Stimulated activated naive B cell treated with anti-CD40 and anti-IgM and Interleukin-4, amounts not matched to agents 10 μg/mL and 1 μg/mL and 100 μg/mL, for 72 hours (primary cell): ENCODE measurements around the gene FAM222B.
"Not testable (repeated sequence)": the region's sequence is repeated elsewhere in the genome, so short reads cannot be mapped to it uniquely, and the experiment has no call there.

ENCODE experiments used
- ATAC-seq, 2 donors: fragments of 150-1000 bp; cut with Tn5 transposase; replicated peaks; 2 replicates each; pipeline ENCODE4 v1.10.0; 2021; ENCODE audit warnings: moderate library complexity in 1 of 2
- DNase-seq: peaks from one replicate; pipeline ENCODE4 v3.0.0; 2021
- H3K27ac Mint-ChIP-seq: one replicate; pipeline ENCODE4 v1.8.0; 2022; ENCODE audit warnings: mild to moderate bottlenecking, mixed read lengths
- H3K27me3 Mint-ChIP-seq, 2 donors: one replicate each; pipeline ENCODE4 v1.8.0; 2022; ENCODE audit warnings: mixed read lengths in 2 of 2
- H3K36me3 Mint-ChIP-seq, 2 donors: one replicate each; pipeline ENCODE4 v1.8.0; 2022; ENCODE audit warnings: mixed read lengths in 2 of 2, mild to moderate bottlenecking in 1 of 2
- H3K4me1 Mint-ChIP-seq, 2 donors: one replicate each; pipeline ENCODE4 v1.8.0; 2022; ENCODE audit warnings: mixed read lengths in 2 of 2, mild to moderate bottlenecking in 1 of 2
- H3K4me3 Mint-ChIP-seq, 2 donors: one replicate each; pipeline ENCODE4 v1.8.0; 2022; ENCODE audit warnings: mild to moderate bottlenecking in 2 of 2, mixed read lengths in 2 of 2, moderate library complexity in 1 of 2
- H3K9me3 Mint-ChIP-seq, 2 donors: one replicate each; pipeline ENCODE4 v1.8.0; 2022; ENCODE audit warnings: mixed read lengths in 2 of 2, mild to moderate bottlenecking in 1 of 2

Gene FAM222B

DNA sequence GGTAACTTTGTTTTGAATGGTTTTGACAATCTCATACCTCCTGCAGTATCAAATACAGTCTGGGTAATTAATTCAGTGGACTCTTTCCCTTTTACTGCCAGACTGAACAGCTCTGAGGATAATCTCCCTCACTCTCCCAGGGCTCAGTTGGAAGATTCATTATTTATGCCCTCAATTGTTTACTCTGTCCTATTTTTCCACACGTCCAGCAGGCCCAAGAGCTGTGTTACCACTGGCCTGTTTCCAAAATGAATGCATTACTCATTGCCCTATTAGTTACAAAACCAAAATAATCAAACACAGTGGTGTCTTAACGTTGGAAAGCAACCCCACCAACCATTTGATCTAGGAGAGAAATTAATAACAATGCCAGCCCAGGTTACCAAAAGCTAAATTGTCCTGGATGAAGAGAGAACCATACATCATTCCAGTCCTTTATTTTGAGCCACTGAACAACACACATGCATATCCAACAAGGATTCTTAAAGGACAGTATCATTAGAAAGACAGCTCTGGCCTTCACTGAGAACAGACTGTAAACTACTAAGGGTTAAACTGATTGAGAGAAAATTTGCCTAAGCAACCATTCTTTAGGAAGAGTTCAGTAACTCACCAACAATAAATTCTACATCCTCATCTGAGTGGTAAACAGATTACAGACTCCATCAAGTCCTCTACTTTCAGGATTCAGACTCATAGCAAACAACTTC is 34.5 kb downstream of the FAM222B start:
- Mint-ChIP-seq H3K4me1 (peaks cover 18 to 40% of the 10 kb centered on the region in 2 donors), H3K27ac (no peak overlapping the region), H3K36me3 (peaks cover 10 to 18% of the 10 kb centered on the region in 2 donors), H3K27me3 (no peaks in the 10 kb centered on the region), H3K4me3 (no peak overlapping the region), H3K9me3 (no peaks in the 10 kb centered on the region)
- DNase-seq (no peak), ATAC-seq (no peak)

DNA sequence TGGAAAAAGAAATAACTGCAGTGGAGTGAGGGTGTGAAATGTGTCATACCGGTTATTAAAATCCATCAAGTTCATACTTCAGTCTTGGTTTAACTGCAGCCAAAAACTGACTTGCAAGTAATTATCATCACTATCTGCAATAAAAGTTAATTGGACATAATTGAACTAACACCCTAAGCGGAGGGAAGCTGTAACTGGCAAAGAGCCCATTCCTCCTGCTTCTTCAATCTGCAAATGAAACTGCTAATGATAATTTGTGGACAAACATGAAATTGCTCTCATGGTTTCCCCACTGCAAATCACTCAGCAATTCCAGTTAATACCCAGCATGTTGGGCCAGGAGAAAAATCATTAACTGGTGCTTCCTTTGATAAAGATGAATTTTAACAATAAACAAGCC is 46.5 kb downstream of the FAM222B start:
- Mint-ChIP-seq H3K27me3 (no peaks in the 10 kb centered on the region), H3K9me3 (no peaks in the 10 kb centered on the region), H3K27ac (peak overlapping the region; percentile 25), H3K36me3 (peaks cover 12% of the 10 kb centered on the region in 2 donors), H3K4me3 (no peak overlapping the region), H3K4me1 (peaks cover 1 to 10% of the 10 kb centered on the region in 2 donors)
- no peak for ATAC-seq
- DNase-seq, result no peak

DNA sequence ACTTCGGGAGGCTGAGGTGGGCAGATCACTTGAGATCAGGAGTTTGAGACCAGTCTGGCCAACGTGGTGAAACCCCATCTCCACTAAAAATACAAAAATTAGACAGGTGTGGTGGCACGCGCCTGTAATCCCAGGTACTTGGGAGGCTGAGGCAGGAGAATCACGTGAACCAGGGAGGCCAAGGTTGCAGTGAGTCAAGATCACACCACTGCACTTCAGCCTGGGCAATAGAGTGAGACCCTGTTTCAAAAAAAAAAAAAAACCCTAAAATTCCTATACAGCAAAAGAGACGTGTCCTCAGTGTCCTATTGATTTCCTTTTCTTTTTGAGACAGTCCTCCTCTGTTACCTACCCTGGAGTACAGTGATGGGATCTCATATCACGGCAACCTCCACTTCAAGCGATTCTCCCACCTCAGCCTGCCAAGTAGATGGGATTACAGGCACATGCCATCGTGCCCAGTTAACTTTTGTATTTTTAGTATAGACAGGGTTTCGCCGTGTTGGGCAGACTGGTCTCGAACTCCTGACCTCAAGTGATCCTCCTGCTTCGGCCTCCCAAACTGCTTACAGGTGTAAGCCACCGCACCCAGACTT is 47.6 kb downstream of the FAM222B start:
- not testable (repeated sequence) for H3K4me3 Mint-ChIP-seq, H3K27ac Mint-ChIP-seq, H3K27me3 Mint-ChIP-seq, H3K9me3 Mint-ChIP-seq, DNase-seq, ATAC-seq
- peaks cover 1 to 10% of the 10 kb centered on the region in 2 donors for H3K4me1 Mint-ChIP-seq
- H3K36me3 Mint-ChIP-seq, result peaks cover 8 to 12% of the 10 kb centered on the region in 2 donors

DNA sequence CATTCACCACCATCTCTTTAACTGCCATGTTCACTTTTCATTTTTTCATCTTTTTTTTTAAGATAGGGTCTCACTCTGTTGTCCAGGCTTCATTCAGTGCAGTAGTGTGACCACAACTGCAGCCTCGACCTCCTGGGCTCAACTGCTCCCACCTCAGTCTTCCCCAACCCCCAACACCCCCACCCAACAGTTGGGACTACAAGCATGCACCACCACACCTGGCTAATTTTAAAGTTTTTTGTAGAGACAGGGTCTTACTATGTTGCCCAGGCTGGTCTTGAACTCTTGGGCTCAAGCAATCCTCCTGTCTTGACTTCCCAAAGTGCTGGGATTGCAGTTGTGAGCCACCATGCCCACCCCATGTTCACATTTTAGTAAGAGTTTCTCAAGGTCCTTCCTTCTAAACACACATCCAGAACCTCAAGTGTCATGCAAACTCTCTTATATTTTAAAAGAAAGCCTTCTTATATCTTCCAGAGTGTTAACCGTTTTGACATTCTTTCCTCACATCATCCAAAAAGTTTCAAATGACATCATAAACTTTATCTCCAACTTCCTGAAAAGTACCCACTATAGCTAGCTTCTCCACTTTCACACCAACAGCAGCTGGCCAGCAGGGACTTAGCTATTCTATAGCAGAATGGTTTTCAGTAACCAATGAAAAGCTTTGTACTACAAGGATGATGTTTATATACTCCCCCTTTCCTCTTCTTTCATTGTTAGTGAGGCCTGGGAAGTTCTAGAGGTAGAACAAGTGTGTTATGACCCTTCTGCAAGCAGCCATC is 49.5 kb downstream of the FAM222B start:
- ATAC-seq, result peak in 1 of 2 donors; percentile 53
- Mint-ChIP-seq H3K27me3 (no peaks in the 10 kb centered on the region), H3K4me1 (peaks cover 6 to 18% of the 10 kb centered on the region in 2 donors), H3K4me3 (no peak overlapping the region), H3K9me3 (no peaks in the 10 kb centered on the region), H3K27ac (no peak overlapping the region), H3K36me3 (peaks cover 9 to 21% of the 10 kb centered on the region in 2 donors)
- no peak for DNase-seq

DNA sequence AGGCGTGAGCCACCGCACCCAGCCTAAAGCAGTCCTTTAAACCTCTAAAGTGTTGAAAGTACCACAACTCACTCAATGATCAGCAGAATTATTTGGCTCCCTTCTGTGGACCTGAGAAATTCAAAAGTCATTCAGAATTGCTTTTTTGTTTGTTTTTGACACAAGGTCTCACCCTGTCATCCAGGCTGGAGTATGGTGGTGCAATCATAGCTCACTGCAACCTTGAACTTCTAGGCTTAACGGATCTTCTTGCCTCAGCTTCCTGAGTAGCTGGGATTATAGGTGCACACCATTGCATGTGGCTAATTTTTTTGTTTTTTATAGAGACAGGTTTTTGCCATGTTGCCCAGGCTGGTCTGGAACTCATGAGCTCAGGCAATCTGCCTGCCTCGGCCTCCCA is 54.5 kb downstream of the FAM222B start:
- Mint-ChIP-seq H3K27me3 (no peaks in the 10 kb centered on the region), H3K9me3 (no peaks in the 10 kb centered on the region), H3K27ac (no peak overlapping the region), H3K4me1 (peaks cover 10% of the 10 kb centered on the region in 2 donors), H3K4me3 (no peak overlapping the region), H3K36me3 (peaks cover 3 to 17% of the 10 kb centered on the region in 2 donors)
- ATAC-seq, result no peak
- no peak for DNase-seq

DNA sequence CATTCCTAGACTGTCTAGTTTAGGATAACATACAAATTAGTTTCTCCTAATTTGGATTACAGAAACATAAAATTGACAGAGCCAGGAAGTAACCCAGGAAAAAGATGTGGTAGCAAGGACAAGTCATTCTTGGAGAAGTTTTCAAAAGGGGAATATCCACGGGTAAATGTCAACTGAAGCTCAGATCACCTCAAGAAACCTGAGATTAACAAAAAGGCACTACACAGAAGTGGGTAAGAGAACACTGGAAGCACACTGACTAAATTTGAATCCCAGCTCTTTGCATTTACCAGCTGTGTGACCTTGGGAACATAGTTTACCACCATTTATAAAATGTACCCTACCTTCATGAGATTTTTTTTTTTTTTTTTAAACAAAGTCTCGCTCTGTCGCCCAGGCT is 59.4 kb downstream of the FAM222B start:
- Mint-ChIP-seq H3K36me3 (peaks cover 15 to 24% of the 10 kb centered on the region in 2 donors), H3K4me1 (peaks cover 21 to 25% of the 10 kb centered on the region in 2 donors)

DNA sequence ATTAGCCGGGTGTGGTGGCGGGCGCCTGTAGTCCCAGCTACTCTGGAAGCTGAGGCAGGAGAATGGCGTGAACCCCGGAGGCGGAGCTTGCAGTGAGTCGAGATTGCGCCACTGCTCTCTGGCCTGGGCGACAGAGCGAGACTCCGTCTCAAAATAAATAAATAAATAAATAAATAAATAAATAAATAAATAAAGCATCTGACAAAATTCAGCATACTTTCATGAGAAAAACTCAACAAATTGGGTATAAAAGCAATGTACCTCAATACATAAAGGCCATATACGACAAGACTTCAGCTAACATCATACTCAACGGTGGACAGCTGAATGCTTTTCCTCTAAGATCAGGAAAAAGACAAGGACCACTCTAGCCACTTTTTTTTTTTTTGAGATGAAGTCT is 63.0 kb downstream of the FAM222B start:
- DNase-seq, ATAC-seq, H3K27ac Mint-ChIP-seq, H3K4me3 Mint-ChIP-seq, H3K27me3 Mint-ChIP-seq, H3K9me3 Mint-ChIP-seq: not testable (repeated sequence)
- Mint-ChIP-seq H3K36me3 (peaks cover 15 to 27% of the 10 kb centered on the region in 2 donors), H3K4me1 (peaks cover 32 to 41% of the 10 kb centered on the region in 2 donors)

More for the DNA sequence above, 59.4 kb downstream of the FAM222B start:
- DNase-seq, result no peak
- peak in 1 of 2 donors; percentile 63 for ATAC-seq
- H3K4me3 Mint-ChIP-seq, result no peak overlapping the region
- H3K9me3 Mint-ChIP-seq, result no peaks in the 10 kb centered on the region
- no peak overlapping the region for H3K27ac Mint-ChIP-seq
- H3K27me3 Mint-ChIP-seq, result no peaks in the 10 kb centered on the region

DNA sequence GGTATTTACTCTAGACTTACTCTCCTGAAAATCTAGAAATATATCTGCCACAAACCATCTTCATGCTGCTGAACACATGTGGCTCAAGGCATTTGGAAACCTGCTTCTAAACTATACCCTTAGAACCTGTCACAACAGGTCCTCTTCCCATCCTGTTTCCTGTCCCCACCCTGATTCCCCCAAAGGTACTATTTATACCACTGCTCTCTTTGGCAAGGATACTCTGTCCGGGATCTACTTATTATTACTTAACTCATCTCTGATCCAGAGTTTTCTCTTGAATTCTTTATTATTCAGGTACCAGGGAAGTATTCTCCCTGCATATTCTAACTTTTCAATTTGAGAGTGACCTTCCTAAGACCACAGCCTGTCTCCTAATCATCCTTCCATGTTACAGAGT is 65.4 kb downstream of the FAM222B start:
- Mint-ChIP-seq H3K27me3 (no peaks in the 10 kb centered on the region), H3K36me3 (peaks cover 15 to 30% of the 10 kb centered on the region in 2 donors), H3K27ac (no peak overlapping the region), H3K4me3 (no peak overlapping the region), H3K4me1 (peaks cover 28 to 41% of the 10 kb centered on the region in 2 donors), H3K9me3 (no peaks in the 10 kb centered on the region)
- DNase-seq, result no peak
- ATAC-seq, result no peak

DNA sequence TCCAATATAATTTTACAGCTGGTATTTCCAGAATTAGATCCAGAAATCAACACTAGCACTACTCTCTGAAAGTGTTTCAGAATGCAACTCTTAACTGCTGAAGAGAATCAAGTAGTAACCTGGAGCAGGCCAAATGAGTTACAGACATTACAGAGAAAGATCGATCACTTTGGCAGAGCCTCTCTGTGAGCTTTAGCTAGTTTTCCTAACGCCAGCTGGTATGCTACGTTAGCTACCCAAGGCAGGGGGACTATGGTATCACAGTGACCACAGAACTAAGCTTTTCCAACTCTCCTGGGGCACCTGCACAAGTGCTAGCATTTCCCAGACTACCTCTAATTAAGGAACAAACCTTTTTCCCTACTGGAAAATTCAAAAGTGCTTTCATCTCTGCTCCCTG is 68.4 kb downstream of the FAM222B start:
- Mint-ChIP-seq H3K4me3 (no peak overlapping the region), H3K9me3 (no peaks in the 10 kb centered on the region), H3K36me3 (peaks cover 10 to 27% of the 10 kb centered on the region in 2 donors), H3K27ac (no peak overlapping the region), H3K27me3 (no peaks in the 10 kb centered on the region), H3K4me1 (peaks cover 23 to 26% of the 10 kb centered on the region in 2 donors)
- ATAC-seq (no peak), DNase-seq (no peak)

DNA sequence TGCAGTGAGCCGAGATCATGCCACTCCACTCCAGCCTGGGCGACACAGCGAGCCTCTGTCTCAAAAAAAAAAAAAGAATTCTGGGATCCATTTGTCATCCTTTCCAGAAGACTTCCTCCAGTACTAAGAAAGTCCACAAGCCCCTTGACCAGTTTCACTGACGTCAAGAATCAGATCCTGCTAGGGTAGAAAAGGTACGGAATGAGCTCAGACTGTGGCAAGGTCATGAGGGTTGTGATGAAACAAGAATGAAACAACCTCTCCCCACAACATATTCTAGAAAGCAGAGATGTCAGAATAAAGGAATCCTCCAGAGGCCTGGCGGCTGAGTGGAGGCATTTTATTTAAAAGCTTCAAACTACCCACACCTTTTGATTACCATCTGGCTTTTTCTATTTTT is 68.9 kb downstream of the FAM222B start:
- no peak for DNase-seq
- no peak overlapping the region for H3K4me3 Mint-ChIP-seq
- ATAC-seq, result no peak

DNA sequence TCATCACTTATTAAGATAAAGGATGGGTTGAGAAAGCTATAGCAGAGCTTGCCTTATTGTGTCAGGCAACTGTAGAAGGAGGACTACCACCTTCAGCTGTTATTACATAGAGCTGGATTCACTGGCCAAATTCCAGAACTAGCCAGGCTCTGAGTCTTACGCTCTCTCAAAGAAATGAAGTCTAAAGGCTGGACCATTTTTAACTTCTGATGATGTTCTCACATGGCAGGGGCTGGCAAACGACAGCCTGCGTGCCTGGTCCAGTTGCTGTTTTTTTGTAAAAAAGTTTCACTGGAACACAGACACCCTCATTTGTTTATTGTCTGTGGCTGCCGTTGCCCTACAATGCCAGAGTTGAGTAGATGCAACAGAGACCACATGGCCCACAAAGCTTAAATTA is 77.6 kb downstream of the FAM222B start:
- ATAC-seq, result no peak
- no peak for DNase-seq
- Mint-ChIP-seq H3K4me3 (no peak overlapping the region), H3K4me1 (peaks cover 11 to 13% of the 10 kb centered on the region in 2 donors), H3K9me3 (no peaks in the 10 kb centered on the region), H3K27ac (no peak overlapping the region), H3K36me3 (peaks cover 6 to 36% of the 10 kb centered on the region in 2 donors), H3K27me3 (no peaks in the 10 kb centered on the region)

More for the DNA sequence above, 68.9 kb downstream of the FAM222B start:
- no peaks in the 10 kb centered on the region for H3K27me3 Mint-ChIP-seq
- H3K4me1 Mint-ChIP-seq, result peaks cover 19 to 21% of the 10 kb centered on the region in 2 donors
- H3K27ac Mint-ChIP-seq, result no peak overlapping the region
- H3K36me3 Mint-ChIP-seq, result peaks cover 5 to 22% of the 10 kb centered on the region in 2 donors
- no peaks in the 10 kb centered on the region for H3K9me3 Mint-ChIP-seq

DNA sequence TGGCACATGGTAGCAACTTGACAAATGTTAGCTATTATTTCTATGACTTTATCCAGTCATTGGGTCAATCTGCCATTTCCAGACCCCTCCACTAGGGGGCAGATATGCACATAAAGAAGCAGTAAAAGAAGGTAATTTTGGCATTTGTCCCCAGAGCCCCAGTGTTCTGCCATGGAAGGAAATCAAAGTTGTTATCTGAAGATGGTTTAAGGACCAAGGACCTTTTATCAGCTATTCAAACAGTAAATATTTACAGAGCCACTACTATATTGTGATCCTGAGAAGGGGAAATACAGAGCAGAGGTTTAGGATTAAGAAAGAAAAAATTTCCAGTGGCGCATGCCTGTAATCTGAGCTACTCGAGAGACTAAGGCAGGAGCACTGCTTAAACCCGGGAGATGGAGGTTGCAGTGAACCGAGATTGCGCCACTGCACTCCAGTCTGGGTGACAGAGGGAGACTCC is 78.8 kb downstream of the FAM222B start:
- H3K27me3 Mint-ChIP-seq, result no peaks in the 10 kb centered on the region
- peaks cover 12 to 33% of the 10 kb centered on the region in 2 donors for H3K36me3 Mint-ChIP-seq
- DNase-seq (peak; percentile 51), ATAC-seq (peak; percentile 82 to 89)
- H3K4me1 Mint-ChIP-seq, result peaks cover 7 to 19% of the 10 kb centered on the region in 2 donors
- H3K9me3 Mint-ChIP-seq, result no peaks in the 10 kb centered on the region
- no peak overlapping the region for H3K27ac Mint-ChIP-seq
- H3K4me3 Mint-ChIP-seq, result no peak overlapping the region

DNA sequence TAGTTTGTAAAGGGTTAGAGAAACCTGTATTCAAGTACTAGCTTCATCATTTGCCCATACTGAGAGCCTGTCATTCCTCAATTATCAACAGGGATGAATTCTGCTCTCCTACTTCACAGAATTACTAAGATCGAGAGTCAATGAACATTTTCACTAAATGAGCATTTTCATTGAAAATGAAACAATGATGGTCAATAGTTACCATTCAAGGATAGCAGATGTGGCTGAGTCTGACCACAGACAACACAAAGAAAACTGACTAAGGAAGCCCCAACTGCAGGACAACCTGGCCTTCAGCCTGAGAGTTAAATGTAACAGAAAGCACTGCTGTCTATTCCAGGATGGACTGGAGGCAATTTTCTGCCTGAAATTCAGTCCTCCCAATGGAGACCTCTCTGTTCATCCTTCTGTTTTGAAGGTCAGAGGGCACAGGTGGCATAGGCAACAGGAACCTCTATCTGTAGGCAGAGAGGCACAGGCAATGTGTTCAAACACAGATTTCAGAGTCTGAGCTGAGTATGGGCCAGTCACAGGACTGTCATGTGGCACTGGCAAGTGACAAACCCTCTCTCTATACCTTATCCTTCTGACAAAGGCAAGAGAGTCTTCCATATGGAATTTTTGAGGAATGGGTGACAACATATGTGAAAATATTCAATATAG is 79.3 kb downstream of the FAM222B start:
- H3K27me3 Mint-ChIP-seq, result no peaks in the 10 kb centered on the region
- no peak overlapping the region for H3K27ac Mint-ChIP-seq
- H3K9me3 Mint-ChIP-seq, result no peaks in the 10 kb centered on the region
- H3K4me3 Mint-ChIP-seq, result no peak overlapping the region
- peaks cover 18 to 38% of the 10 kb centered on the region in 2 donors for H3K36me3 Mint-ChIP-seq
- DNase-seq (no peak), ATAC-seq (peak; percentile 25 to 33)
- peaks cover 7 to 20% of the 10 kb centered on the region in 2 donors for H3K4me1 Mint-ChIP-seq
